Stimulated activated CD4-positive, alpha-beta T cell treated with anti-CD3 and anti-CD28 coated beads, TNF-alpha, amount 100 ng/mL, for 1 hour (primary cell): ENCODE results near the gene SLC8A1.

ENCODE experiments used
- DNase-seq, 3 donors: peaks; one replicate each; pipeline ENCODE4 v3.0.0-alpha.2; 2020; ENCODE audit warnings: low read depth in 3 of 3, low spot score in 1 of 3

Gene SLC8A1

DNA sequence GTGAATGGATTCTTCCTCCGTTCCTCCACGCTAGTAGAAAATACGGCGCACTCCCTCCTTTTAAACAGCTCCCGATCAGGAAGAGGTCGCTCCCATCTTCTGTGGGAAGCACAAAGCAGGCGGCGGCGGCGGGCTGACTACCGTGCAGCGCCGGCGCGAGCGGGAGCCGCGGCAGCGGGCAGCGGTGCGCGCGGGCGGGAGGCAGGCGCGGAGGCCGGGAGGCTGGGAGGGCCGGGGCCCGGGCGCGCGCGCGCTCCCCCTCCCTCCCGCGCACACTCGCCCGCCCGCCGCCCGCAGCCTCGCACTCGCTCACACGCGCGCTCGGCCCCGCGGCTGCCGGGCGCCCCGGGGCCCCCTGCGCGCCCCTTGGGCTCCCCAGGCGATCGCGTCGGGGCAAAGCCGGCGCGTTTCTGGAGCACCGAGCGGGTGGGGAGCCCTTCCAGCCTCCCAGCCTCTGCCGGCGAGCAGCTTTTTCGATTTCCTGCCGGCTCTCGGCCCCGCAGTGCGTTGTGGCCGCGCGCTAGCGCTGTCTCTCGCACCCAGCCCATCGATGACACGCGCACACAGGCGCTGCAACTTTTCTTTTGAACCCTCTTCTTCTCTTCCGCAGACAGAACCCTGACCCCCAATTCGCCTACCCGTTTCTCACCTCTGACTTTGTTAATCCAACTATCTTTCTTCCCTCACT, at the start of gene SLC8A1:
Gene SLC8A1, minus strand, starts transcription at position 173 of the 688 bp plus-strand sequence.
- DNase-seq: no peak

DNA sequence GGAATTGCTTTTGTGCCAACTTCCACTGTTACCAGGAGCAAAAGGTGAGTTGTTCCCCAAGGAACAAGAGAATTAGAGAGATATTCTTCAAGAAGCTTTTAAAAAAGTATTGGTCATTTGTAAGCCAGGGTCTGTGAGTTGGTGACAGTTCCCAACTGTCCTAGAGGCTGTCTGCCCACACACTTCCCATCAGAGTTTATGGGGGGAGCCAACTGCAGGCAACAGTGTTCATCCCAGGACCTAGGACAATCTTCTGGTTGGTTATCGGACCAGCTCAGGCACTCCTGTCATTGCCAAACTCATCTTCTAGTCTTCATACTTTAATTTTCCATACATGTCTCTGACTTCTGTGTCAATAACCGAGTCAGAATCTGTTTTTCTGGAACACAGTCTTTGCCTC, 47.5 kb upstream of the SLC8A1 start:
- no peak for DNase-seq

DNA sequence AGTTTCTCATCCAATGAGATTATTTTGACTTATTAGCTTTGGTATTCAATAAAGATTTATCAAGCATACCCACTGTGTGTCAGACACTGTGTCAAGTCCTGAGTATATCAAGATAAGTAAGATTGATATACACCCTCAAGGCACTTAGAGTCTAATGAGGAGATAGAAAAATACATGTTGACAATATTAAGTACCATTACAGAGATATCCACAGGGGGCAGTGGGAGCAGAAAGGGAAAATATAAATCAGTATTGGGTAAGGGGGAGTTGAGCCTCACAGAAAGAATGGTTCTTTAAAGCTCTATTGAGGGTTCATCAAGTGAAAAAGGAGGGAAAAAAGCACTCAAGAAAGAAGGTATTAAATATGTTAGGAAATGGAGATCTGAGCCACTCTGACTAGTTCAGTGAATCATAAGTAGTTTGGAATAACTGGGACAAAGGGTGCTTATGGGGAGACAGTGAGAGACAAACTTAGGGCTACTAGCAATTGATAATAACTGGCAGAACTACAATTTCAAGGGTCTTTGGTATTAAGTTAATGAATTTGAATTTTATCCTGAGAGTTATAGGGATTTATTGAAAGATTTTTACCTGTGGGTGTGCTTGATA, 45.5 kb upstream of the SLC8A1 start:
- no peak for DNase-seq

DNA sequence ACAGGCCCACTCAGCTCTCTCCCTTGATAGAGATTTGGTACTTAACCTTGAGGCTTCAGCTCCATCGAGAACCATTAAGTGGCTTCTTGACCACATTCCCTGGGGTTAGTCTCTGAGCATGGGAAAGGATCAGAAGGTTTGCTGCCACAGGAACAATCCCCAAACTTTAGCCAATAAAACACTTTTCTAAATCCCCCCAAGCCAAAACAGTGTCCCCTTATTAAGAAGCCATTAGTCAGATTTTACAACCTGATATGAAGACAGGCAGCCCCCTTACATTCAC, 37.7 kb upstream of the SLC8A1 start:
- DNase-seq: no peak

DNA sequence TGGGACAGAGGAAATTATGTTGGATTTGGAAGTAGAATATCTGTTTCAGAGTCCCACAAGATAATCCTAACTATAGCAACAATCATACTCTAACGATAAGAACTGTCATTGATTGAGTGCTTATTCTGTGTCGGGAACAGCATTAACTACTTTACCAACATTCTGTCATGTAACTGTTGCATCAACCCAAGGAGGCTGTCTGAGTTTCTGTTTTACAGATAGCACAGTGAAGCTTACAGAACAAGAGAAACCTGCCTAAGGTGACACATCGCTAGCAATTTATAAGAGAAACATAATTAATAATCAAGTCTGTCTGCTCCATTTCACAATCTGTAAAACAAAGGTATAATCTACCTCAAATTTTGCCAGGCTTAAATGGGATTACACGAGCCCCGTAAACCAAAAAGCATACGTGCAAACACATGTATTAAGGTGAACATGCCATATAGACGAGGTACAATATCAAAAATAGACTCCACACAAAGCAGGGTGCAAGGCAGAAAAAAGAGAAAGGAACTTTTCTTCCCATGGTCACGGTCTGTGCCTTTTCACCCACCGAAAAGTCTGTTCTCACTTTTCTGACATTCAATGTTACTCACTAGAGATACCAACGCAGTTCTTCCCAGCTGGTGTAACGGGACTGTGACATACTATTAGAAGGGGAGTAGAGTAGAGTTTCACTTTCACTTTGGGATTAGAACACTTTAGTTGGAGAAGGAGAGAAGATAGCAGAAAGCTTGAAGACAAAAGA, 37.2 kb upstream of the SLC8A1 start:
- DNase-seq: no peak

DNA sequence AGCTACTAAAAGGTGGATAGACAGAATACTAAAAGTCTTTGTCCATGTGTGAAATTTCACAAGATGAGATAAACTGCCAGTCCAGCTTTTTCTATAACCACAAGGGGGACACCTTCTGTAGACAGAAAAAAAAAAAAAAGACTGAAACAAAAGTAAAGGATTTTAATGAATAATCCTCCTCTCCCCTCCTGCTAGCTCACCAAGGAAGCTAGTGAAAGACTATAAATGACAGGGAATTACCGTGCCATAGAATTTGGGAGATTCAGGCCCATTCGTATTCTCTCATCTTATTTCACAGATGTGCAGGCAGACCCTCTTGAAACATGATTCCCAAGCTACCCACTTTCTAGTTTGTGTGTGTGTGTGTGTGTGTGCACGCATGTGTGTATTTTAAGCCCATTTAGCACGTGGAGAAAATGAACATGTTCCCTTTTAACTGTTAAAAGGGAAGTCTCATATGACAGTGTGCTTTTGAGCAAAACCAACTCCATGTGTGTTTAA, 36.3 kb upstream of the SLC8A1 start:
- DNase-seq: no peak

DNA sequence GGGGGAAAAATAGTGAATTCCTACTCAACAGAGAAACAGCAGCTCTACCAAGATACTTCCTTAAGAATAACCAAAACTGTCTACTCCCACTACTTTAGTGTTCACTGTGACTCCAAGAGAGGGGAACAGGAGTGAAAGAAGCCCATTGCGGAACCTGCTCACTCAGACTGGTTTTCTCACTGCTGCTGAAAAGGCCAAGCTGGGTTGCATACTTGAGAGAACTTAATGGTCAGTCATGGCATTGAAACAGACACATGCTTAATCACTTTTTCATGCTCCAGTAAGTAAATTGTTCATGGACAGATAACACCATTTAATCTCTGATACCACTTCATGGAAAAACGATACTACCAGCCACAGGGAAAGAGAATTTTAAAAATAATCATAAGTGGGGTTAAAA, 35.7 kb upstream of the SLC8A1 start:
- DNase-seq: no peak

DNA sequence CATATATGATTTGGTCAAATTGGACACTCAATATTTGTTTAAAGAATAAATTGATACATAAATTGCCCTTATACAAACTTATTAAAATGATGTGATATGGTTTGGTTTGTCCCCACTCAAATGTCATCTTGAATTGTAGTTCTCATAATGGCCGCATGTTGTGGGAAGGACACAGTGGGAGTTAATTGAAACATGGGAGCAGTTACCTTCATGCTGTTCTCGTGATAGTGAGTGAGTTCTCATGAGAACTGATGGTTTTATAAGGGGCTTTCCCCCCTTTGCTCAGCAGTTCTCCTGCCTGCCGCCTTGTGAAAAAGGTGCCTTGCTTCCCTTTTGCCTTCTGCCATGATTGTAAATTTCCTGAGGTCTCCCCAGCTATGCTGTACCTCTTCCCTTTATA, 34.0 kb upstream of the SLC8A1 start:
- no peak for DNase-seq

DNA sequence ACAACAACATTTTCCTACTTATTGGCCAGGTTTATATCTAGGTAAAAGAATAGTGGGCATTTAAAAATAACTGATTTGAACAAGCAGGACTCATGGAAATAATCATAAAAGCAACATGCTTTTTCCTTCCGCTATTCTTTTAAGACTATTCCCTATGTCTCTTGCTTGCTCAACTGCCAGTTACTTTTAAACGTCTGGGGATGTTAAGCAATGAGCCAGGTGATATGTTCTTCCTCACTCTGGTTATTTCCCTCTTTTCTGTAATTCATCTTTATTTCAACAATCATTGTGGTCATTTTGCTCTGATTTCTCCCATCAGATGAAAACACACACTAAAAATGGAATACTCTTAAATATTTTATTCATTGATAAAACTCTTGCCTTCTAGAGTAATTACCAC, 33.4 kb upstream of the SLC8A1 start:
- no peak for DNase-seq

DNA sequence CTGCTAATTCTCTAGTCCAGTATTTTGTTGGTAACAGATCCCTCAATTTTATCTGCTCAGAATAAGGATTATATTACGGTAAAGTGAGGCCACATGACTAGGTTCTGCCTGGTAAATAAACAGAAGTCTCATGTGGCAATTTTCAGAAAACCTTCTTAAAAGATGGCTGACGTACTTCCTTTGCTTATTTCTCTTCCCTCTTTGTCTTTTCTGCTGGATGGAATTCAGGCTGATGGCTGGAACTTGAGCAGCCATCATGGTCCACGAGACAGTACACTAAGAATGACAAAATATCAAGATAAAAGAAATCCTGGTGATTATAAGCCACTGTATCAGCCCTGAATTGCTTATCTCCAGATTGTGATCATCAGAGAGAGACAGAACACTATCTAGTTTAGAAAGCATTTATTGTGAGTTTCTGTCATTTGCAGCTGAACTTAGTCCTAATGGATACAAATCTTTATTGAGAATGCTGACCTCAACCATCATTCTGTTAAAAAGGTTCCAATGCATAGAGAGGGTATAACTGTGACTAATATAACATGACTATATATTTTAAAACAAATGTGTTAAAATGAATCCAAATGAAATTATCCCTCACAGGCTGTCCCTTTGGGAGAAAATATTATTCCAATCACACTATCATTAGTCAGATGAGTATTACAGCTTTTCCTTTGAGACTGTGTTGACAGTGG, 31.8 kb upstream of the SLC8A1 start:
- DNase-seq: no peak

DNA sequence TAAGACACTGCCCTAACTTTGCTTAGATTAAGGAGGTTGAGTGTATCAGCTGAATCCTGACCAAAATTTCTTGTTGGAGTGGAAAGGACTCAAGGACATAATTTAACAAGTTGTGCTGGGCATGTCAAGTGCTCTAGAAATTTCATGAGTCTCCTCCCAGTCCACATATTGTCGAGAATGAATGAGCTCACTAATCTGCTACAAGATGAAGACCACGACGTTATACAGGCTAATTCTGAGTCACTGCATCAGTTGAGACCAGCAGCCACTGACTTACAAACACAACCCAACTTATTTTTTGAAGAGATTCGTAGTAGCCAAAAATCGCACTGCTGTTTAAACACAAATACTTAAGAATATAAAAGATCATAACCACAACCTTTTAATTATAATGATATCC, 28.7 kb upstream of the SLC8A1 start:
- DNase-seq: no peak

DNA sequence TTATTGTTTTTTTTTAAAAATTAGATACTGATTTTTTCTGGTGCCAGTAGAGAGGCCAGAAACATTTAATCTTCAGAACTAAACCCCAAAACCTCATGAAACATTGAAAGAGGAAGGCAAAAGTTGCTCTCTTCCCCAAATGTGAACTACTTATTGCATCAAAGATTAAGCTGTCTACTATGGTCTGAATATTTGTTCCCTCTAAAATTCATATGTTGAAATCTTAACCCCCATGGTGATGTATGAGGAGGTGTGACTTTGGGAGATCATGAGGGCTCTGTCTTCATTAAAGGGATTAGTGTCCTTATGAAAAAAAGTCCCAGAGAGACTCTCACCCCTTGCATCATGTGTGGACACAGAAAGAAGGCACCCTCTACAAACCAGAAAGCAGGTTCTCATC, 28.2 kb upstream of the SLC8A1 start:
- DNase-seq: no peak

DNA sequence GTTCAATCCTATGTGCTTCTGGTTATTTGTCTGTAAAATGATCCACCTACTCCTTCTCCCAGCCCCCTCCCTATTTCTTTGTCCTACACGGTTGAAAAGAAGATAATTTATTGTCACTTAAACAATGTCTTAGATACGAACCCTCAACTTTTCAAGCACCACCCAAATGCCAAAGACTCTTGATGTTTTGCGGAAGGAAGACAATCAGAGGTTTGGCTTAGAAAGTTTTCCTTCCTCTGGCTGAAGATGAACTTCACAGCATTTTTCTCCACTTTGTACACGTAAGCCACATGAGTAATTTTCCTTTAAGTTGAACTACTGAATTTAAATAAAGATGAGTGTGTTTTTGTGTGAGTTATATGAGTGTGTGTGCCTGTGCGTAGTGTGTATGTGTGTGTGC, 25.5 kb upstream of the SLC8A1 start:
- no peak for DNase-seq

DNA sequence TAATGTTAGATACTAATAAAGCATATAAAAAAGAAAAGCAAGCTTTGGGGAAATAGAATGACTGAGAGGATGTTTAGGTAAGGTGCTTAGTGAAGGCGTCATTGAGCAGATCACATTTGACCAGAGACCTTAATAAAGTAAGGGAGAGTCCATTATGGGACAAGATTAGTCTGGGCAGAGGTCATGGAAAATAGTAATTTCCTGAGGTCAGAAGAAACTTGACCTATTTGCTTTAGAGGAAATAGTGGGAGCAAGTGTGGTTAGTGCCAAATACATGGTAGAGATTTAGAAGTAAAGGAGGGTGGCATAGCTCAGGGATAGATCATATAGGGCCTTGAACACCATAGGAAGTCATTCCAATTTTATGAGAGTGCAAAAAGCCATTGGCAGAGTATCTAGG, 24.5 kb upstream of the SLC8A1 start:
- no peak for DNase-seq

DNA sequence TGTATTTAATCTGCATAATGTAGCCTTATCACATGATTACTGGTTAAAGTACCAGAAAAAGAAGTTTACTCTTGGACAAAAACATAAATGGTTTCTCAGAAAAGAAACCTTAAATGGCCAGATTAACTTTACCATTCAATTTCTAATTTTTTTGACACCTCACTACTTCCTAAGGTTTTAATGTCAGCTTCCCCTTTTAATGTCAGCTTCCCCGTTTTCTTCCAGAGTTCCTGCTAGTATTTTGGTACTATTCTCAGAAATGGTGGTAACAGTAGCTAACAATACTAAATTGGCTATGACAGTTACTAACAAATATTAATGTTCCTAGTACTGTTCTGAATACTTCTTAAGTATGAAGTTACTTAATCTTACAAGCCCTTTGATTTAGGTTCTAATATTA, 22.4 kb upstream of the SLC8A1 start:
- no peak for DNase-seq

DNA sequence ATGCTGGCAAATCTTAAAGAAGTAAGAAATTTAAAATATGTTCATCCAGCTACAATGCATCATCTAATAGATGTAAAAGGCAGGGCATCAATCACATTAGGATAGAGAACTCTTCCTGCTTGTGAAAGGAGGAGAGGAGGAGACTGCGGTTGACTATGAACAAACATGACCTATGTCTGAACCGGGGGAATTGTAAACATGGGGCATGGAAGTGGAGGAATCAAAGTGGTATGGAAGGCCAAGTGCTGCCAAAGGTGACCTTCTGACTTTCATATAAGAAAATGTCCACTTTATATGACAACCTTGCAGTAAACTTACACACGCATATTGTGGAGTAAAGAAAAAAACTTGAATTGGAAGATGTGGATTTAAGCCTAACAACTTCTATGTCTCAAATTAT, 20.0 kb upstream of the SLC8A1 start:
- DNase-seq: no peak

DNA sequence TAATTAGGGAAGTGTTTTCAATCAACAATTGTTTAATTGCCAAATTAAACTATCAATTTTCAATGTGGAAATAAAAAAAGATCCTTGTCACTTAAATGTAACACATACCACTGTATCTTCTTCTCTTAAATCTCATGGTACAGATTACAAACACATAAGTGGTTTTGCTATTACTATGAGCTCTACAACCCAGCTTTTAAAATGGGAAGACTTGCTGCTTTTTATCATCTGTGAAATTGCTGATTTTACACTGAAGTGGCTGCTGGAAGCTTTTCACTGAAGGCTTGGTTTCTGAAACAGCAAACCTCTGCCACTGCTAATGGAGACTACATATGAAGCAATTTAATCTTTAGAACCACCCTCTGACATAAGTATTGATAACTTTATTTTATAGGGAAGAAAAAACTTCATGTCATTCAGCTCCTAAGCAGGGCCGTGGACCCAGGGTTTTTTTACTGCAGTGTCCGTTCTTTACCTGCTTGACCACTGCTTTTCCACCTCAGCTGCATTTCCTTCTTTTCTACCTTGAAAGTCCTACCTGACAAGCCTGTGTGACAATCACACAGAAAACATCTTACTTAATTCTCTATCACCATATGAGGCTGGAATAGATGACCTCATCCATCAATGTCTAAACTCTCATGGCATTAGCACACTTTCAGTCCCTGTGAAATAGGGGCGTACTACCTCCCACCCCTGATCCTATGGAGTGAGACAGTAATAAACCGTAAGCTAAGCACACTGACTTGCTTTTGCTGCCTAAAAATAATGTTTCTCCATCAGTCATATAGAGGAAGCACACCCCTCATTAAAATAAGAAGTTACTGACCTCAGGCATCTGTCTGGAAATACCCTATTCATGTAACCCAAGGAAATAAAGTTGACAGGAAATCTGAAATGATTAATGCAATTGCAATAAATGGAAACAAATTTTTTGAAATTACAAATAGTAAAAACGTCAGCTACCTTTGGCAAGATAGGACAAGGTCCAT, 19.2 kb upstream of the SLC8A1 start:
- DNase-seq: no peak

DNA sequence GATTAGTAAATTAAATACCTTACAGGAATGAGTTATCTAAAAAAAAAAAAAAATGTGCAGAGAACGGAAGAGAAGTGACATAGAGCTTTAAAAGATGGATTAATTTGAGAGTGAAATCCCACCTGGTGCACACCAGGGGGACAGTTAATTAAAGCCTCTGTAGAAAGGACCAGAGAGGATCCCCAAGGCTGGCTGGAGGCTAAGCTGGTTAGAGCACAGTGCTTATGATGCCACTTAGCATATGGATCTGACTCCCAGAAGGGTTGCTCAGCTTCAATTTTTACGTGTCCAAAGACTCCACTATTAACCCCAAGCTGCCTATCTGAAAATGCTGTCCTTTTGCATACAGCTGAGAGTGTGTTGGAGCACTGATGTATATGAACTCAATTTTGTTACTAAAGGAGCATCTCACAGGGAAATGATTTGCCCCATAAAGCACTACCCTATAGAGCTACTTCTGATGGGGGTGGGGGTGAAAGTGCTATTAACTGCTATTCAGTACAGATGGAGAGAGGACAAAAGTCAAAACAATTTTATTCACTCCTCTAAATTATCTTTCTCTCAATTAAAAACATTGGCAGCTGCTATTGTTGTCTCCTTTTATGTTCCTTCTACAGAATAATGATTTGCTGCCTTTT, 15.2 kb upstream of the SLC8A1 start:
- no peak for DNase-seq

DNA sequence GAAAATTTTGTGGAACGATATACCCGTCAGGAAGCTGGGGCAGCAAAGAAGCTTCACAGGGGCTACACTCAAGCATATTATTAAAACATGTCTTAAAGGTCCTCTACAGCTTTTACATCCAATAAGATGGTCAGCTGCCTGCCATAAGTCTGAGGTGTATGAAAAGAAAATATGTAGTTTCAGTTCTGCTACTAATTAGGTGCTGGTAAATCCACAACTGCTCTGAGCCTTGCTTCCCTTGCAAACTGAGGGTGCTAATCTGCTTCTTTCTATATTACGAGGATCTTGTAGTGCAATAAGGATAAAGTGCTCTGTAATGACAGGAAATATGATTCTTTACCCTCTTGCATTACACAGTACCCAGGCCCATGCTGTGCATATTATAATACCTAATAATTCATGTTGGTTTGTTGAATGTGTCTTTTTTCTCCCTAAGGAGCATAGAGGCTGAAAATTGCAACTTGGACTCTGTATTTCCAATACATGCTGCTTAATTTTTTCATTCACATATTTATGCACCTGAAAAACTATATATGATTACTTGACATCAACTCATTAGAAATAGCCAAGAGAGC, 14.5 kb upstream of the SLC8A1 start:
- DNase-seq: no peak

DNA sequence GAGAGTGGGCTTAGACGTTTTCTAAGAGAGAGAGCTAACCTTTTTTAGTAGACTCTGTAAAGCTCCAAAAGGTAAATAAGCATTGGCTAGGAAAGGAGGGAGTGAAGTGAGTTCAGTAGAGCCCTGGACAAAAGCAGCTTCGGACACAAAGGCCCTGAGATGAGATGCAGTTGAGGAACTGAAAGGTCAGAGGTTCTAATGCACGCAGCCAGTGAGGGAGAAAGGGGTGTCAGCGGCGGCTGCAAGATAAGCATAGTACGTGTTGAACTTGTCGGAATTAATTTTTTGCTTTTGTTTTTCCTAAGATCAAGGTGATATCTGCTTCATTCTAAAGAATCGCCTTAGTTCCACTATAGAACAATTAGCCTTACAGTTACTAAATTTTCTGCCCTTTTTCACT, 11.2 kb upstream of the SLC8A1 start:
- DNase-seq: no peak
